Glutamatergic neuron (in vitro differentiated cells): ENCODE results near the gene JAZF1. TPM values are rescaled to one million over a fixed set of nuclear protein-coding genes. Genes with fewer than 3 reads are reported as not detected.

Experiments used
- DNase-seq: peaks from one replicate; pipeline ENCODE4 v3.0.0; 2022
- H3K27ac Mint-ChIP-seq: one replicate; pipeline ENCODE4 v1.8.0; 2020; ENCODE audit warnings: mild to moderate bottlenecking, mixed read lengths, inconsistent platforms; ENCODE audit not compliant: unreplicated experiment
- H3K27me3 Mint-ChIP-seq: one replicate; pipeline ENCODE4 v1.8.0; 2020; ENCODE audit warnings: mild to moderate bottlenecking, moderate library complexity, mixed read lengths, inconsistent platforms; ENCODE audit not compliant: unreplicated experiment
- H3K36me3 Mint-ChIP-seq: one replicate; pipeline ENCODE4 v1.8.0; 2020; ENCODE audit warnings: mild to moderate bottlenecking, mixed read lengths, inconsistent platforms; ENCODE audit not compliant: unreplicated experiment
- H3K4me1 Mint-ChIP-seq: one replicate; pipeline ENCODE4 v1.8.0; 2020; ENCODE audit warnings: mild to moderate bottlenecking, low read depth, mixed read lengths, inconsistent platforms; ENCODE audit not compliant: unreplicated experiment
- H3K4me3 Mint-ChIP-seq: one replicate; pipeline ENCODE4 v1.8.0; 2020; ENCODE audit warnings: mild to moderate bottlenecking, mixed read lengths, inconsistent platforms; ENCODE audit not compliant: unreplicated experiment
- H3K9me3 Mint-ChIP-seq: one replicate; pipeline ENCODE4 v1.8.0; 2020; ENCODE audit warnings: mild to moderate bottlenecking, moderate library complexity, mixed read lengths, inconsistent platforms; ENCODE audit not compliant: unreplicated experiment
- CTCF ChIP-seq: fragments of 200-600 bp; sonication (generic); IDR thresholded peaks from one replicate; pipeline ENCODE4 v1.5.0; 2021; ENCODE audit not compliant: partially characterized antibody, unreplicated experiment
- total RNA-seq: library from RNA; stranded (reverse); fragmentation: NEBNext Ultra II Directional; extraction: Animal tissue kit (Norgen Biotek cat#: 25700); gene quantifications from one replicate; pipeline ENCODE4 v1.2.1, GENCODE V29; 2021; ENCODE audit not compliant: unreplicated experiment

Gene JAZF1
- total RNA-seq, 1 donor from 2014 or later = 14.1 TPM

- Mint-ChIP-seq H3K9me3 (no peaks in the 10 kb centered on the region), H3K27me3 (no peaks in the 10 kb centered on the region), H3K36me3 (no peaks in the 10 kb centered on the region), H3K4me3 (no peak overlapping the region), H3K27ac (no peak overlapping the region), H3K4me1 (peaks cover 23% of the 10 kb centered on the region)
- TF ChIP-seq CTCF = no peak
- no peak for DNase-seq
These were observed 104.8 kb downstream of the JAZF1 start for GRCh38 chr7:28075674-28076358.

GRCh38 chr7:28072876-28073514 is 107.6 kb downstream of the JAZF1 start:
- peaks cover 43% of the 10 kb centered on the region for H3K4me1 Mint-ChIP-seq

GRCh38 chr7:28071570-28071969 is 109.0 kb downstream of the JAZF1 start:
- no peak for TF ChIP-seq CTCF
- no peaks in the 10 kb centered on the region for H3K27me3 Mint-ChIP-seq
- peaks cover 35% of the 10 kb centered on the region for H3K4me1 Mint-ChIP-seq
- no peak overlapping the region for H3K4me3 Mint-ChIP-seq
- DNase-seq = no peak
- H3K9me3 Mint-ChIP-seq = peaks cover 2% of the 10 kb centered on the region
- H3K36me3 Mint-ChIP-seq = no peaks in the 10 kb centered on the region
- no peak overlapping the region for H3K27ac Mint-ChIP-seq

More at GRCh38 chr7:28072876-28073514, 107.6 kb downstream of the JAZF1 start:
- Mint-ChIP-seq H3K27ac (no peak overlapping the region), H3K9me3 (peaks cover 2% of the 10 kb centered on the region), H3K4me3 (no peak overlapping the region), H3K36me3 (no peaks in the 10 kb centered on the region), H3K27me3 (no peaks in the 10 kb centered on the region)
- no peak for TF ChIP-seq CTCF
- no peak for DNase-seq

- no peak for DNase-seq
- peaks cover 2% of the 10 kb centered on the region for H3K9me3 Mint-ChIP-seq
- no peak overlapping the region for H3K27ac Mint-ChIP-seq
- H3K4me1 Mint-ChIP-seq = peaks cover 28% of the 10 kb centered on the region
- TF ChIP-seq CTCF = no peak
- no peaks in the 10 kb centered on the region for H3K27me3 Mint-ChIP-seq
- no peaks in the 10 kb centered on the region for H3K36me3 Mint-ChIP-seq
- no peak overlapping the region for H3K4me3 Mint-ChIP-seq
These were observed 110.1 kb downstream of the JAZF1 start for GRCh38 chr7:28070297-28071055.
